GM19238 (cell line): Measurements from ENCODE around the gene RBFOX1.

ENCODE experiments used
- DNase-seq: peaks from one replicate; pipeline ENCODE4 v3.0.0; 2011; ENCODE audit warnings: low spot score; ENCODE audit not compliant: insufficient read length

Gene RBFOX1

DNA sequence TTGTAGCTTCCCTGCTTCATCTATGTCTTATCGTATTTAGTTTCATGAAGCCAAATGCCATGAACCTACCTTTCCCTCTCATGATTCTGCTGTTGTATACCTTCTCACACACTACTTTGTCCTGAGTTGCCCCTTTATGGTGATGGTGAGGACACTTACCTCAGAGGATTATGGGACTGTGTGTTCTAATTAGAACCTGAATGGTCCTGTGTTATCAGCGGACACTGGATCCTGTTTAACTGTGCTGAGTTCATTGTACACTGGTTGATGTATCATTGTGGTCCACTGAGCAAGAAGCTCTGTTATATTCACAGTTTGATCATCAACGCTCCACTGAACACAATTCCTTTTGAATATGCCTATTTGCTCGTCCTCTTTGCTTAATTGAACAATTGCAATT is 343.0 kb downstream of the RBFOX1 start:
- DNase-seq, result no peak

DNA sequence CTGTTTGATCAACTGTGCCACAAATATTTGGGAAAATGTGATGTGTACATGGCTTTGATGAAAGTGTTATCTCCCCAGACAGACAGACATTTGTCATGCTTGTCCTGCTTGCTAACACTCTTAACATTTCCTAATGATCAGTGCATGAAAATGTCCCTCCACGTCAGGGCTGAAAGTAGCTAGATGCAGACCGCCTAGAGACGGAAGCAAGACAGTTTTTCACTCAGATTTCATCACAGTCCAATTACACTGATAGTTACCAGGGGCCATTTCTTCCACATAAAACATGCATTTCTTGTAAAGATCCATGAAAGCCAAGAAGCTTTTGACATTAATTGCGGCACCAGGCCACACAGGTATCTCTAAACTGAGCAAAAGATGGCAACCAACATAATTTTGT is 347.7 kb downstream of the RBFOX1 start:
- DNase-seq, result no peak

DNA sequence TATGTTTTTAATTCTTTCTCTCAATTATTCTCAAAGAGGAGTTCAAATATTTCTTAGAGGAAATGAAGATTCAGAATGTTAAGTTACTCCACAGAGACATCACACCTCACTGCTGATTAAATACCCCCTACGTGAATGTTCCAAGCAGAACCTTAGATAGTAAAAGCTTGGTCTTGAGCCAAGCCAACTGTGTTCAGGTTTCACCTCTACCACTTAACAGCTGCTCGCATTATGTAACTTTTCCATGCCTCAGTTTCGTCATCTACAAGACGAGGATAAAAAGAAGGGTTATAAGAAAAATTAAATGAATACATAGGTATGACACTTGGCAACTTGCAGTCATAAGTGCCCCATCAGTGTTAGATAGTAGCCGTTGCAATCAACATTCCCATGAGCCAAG is 356.2 kb downstream of the RBFOX1 start:
- DNase-seq, result no peak

- no peak for DNase-seq
Observed at GRCh38 chr16:7689234-7689633, 356.6 kb downstream of the RBFOX1 start.

DNA sequence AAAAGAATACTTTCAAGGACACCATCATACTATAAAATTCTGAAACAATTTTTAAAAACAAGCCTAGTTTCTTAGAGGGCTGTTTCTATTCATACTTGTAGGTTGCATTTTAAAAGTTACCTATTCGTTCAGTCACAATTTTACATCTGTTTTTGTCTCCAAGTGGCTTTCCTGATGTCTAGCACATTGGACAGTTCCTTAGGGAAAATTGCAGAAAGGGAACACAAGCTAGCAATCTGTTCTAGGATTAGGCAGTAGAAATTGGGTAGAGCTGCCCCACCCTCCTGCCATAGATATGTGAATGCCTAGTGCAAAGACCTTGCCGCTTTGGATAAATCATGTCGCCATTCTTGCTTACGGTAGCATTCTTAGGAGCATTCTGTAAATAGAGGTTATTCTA is 358.9 kb downstream of the RBFOX1 start:
- no peak for DNase-seq

DNA sequence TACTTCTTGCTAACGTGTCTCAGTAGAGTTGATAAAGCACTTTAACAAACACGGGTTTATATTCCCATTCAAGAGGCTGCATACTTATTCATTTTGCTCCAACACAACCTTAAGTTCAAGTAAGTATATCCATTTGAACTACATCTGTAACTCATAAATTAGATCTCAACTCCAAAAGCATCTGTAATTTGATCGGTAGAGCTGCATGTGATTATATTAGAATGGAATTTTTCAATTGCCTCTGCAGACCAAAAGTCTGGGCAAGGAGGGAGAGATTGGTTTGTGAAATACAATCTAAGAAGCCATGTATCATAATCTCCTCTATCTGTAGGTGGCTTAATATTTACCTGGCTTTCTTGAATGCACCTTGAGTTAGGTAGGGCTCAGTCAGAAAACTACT is 371.0 kb downstream of the RBFOX1 start:
- no peak for DNase-seq

DNA sequence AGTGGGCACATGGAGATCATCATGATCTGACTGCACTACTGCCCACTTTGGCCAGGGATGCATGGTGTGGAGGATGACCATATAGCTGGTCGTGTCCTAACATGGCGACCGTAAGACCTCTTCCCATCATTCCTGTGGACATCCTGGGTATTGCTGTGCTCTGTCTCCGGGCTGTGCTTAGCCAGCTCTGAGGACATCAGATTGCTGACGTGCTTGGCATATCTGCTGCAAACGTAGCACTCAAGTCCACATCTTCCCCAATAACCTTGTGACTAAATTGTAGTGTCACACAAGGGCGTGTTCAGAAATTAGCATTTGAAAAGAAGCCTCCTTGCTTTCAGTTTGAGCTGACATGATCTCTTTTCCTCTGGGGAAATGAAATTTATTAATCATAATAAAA is 373.2 kb downstream of the RBFOX1 start:
- no peak for DNase-seq

GRCh38 chr16:7709186-7709585 is 376.5 kb downstream of the RBFOX1 start:
- DNase-seq, result no peak

DNA sequence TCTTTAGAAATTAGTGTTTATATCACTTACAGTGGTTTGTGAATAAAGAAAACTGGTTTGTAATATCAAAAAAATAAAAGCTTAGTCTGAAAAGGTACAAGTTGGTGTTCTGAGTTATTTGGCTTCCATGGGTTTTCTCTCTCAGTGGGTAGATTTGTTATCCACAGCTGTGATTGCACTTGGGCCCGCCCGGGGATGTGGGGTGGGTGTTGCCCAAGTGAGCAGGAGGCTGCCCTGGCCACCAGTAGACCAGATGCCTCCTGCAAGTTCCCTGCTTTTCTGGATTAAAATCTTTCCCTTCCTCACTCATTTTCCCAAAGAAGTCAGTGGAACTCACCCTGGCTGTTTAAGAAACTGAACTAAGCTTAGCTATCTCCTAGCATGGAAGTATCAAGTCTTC is 380.6 kb downstream of the RBFOX1 start:
- no peak for DNase-seq

DNA sequence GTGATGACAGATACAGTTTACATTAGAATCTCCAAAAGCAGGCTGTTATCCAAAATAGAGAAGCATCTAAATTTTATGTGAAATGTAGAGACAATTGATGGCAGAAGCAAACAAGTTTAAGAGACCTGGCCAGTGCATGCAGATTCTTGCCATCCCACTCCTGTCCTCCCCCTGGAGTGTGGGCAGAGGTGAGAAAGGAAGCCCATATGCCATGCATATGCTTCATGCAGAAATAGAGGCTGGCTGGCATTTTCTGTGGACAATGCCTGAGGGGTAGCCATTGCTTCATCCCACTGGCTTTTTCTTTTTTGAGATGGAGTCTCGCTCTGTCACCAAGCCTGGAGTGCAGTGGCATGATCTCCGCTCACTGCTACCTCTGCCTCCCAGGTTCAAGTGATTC is 382.1 kb downstream of the RBFOX1 start:
- no peak for DNase-seq

- no peak for DNase-seq
Observed at GRCh38 chr16:7716660-7717550, 384.3 kb downstream of the RBFOX1 start.

- no peak for DNase-seq
Observed at GRCh38 chr16:7722761-7723160, 390.1 kb downstream of the RBFOX1 start.

DNA sequence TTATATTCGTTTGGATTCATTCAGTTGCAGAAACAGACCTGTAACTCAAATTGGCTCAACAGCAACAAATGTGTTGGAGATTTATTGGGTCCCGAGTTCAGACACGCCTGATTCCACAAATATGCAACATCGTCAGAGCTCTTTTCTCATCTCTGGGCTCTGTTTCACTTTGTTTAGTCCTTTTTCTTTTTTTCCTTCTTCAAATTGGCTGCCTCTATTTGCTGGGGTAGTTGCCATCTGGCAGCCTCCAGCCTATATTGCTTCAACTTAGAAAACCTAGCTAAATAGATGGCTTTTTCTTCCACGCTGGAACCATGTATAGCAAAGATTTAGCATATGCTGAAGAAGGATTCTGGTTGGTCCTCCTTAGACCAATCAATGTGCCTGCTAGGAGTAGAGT is 398.5 kb downstream of the RBFOX1 start:
- DNase-seq, result no peak

DNA sequence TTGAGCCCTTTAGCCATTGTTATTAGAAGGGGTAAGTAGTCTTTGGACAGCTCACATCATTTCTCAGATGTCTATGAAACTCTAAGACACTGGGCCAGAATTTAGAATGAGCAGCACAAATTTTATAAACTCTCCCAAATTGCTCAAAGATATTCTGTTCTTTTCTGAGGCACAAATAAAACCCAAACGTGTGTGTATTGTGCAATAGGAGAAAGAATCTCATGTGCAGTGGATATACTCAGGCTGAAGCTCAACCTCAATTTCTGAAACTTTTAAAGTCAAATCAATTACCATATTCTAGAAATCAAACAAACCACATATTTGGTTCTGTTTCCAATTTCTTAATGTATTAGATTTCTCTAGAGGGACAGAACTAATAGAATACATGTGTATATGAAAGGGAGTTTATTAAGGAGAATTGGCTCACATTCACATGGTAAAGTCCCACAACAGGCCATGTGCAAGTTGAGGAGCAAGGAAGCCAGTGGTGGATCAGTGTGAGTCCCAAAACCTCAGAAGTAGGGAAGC is 403.6 kb downstream of the RBFOX1 start:
- DNase-seq, result no peak

DNA sequence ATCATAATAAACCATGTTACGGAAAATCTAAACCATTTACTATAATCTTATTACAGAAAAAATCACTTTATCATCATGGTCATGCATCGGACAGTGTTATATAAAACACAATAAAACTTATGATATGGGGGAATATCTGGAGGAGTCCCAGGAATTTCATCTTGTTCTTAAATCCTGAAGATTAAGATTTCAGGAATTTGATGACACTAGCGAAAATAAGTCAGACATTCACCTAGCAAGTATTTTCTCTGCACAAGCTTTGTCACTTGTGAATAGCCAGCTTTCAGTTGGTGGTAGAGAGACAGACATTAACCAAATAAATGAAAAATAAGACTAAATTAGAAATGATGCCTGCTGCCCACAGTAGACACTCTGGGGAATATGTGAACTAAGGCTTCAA is 410.0 kb downstream of the RBFOX1 start:
- DNase-seq, result no peak

GRCh38 chr16:7744546-7745264 is 412.1 kb downstream of the RBFOX1 start:
- DNase-seq, result no peak

GRCh38 chr16:7745276-7745675 is 412.6 kb downstream of the RBFOX1 start:
- DNase-seq, result no peak

DNA sequence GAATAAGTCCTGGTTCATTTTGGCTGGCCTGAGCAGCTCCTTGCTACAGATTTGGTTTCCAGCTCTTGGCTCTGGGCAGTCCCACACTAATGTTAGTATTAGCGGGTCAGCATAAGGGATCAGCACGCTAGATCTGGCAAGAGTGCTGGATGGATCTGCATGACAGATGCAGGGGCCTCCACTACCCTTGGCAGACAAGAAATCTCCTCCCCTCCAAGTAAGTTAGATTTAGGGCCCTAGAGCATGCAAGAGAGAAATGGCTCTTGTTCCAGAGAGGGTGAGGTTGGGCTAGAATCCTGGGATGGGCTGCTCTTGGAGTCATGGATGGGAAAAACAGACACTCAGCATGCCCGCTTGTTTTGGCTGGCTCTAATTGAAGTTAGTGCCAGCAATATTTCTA is 414.3 kb downstream of the RBFOX1 start:
- no peak for DNase-seq

DNA sequence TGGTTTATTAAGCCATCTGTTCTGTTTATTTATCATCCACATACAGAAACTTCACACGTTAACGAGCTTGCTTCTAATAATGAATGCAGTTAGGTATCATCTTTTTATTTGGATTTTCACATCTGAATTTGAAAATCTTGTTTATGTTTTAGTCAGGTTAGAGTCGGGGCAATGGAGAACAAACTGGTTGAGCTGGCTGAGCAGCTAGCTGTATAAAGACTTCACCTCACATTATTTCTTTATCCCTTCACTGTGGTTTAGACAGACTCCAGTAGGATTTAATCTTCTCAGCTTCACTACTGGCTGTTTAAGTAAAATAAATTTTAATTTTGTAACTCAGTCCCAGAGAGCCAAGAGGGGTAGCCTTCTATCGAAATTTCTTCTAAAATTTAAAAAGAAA is 415.9 kb downstream of the RBFOX1 start:
- no peak for DNase-seq

GRCh38 chr16:7755347-7755882 is 422.8 kb downstream of the RBFOX1 start:
- no peak for DNase-seq
